ENCODE data around the gene CD36. TPM values are rescaled to one million over a fixed set of nuclear protein-coding genes. Genes with fewer than 3 reads are reported as not detected.

CD36 gene
- polyA plus RNA-seq, 1 experiment: 0.51 TPM

DNA sequence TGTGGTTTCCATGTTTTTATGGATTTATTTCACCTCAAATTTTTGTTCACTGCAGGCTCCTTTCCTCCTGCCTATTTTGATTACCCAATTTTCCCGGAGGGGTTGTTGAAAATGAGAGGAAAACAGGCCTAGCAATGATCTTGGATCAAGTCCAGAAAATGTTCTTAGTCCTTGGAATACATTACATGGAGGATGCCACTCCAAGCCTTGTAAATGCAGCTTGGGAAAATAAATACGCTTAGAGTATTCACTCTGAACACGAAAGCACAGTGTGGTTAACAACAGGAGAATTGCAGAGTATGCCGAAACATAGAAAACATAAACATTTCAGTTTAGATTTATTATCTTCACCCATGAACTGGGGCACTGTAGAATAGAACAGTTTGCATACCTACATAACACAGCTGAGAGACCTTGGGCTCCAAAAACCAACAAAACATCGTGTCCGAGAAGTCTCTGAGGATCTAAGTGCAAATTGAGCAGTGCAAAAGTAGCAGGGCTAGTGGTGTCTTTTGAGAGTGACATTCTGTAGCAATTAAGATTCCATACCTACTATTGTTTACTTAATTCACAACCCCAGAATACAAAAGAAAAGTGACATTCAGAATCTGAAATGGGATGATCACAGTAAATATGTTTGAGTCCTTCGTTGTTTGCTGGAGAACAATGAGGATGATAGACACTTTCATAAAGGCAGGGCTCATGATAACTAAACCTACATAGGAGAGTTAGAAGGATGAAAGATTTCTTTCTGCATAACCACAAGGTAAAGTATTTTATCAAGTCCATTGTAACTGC lies 7.6 kb upstream of the CD36 start:
- TF ChIP-seq, protein P1, sequence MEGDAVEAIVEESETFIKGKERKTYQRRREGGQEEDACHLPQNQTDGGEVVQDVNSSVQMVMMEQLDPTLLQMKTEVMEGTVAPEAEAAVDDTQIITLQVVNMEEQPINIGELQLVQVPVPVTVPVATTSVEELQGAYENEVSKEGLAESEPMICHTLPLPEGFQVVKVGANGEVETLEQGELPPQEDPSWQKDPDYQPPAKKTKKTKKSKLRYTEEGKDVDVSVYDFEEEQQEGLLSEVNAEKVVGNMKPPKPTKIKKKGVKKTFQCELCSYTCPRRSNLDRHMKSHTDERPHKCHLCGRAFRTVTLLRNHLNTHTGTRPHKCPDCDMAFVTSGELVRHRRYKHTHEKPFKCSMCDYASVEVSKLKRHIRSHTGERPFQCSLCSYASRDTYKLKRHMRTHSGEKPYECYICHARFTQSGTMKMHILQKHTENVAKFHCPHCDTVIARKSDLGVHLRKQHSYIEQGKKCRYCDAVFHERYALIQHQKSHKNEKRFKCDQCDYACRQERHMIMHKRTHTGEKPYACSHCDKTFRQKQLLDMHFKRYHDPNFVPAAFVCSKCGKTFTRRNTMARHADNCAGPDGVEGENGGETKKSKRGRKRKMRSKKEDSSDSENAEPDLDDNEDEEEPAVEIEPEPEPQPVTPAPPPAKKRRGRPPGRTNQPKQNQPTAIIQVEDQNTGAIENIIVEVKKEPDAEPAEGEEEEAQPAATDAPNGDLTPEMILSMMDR (IDR thresholded peaks at IDR 0.05; ENCODE audit: low read depth, low read length): no peak
- no peaks in the 10 kb centered on the region for H3K27me3 ChIP-seq (ENCODE audit: control insufficient read depth, insufficient read depth, low read length)
- no peak for DNase-seq (ENCODE audit: low read depth, low spot score)
- no peak overlapping the region for H3K27ac ChIP-seq (ENCODE audit: low read depth, low read length)
- H3K9me3 ChIP-seq (ENCODE audit: control insufficient read depth, insufficient read depth, low read length): no peaks in the 10 kb centered on the region
- ChIA-PET CTCF (no interaction called here), POLR2A (interaction anchor here (0.5 kb wide), 1 partner anchor 20 kb away, joined by 3 read pairs; no protein-coding TSS in a partner anchor)
- H3K4me3 ChIP-seq (ENCODE audit: low read depth, low read length): no peak overlapping the region

DNA sequence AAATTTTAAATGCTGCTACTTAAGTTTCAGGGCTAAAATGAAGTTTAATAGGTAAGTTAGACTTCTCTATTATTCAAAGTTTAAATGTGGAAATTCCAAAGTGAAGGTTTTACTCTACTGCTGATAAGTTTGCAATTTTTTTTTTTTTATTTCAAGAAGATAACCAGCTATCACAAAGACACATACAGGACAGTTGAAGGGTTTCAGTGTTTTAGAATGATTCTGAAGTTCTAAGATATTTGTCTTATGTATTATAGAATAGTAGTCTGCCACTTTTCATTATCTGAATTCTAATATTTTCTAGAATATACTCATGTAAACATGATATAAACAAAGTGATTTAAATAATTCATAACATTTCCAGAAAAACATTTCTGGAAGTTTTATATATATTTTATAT lies 7.0 kb upstream of the CD36 start:
- H3K27ac ChIP-seq (ENCODE audit: low read depth, low read length): no peak overlapping the region
- no peak for DNase-seq (ENCODE audit: low read depth, low spot score)
- H3K27me3 ChIP-seq (ENCODE audit: control insufficient read depth, insufficient read depth, low read length): no peaks in the 10 kb centered on the region
- no peak overlapping the region for H3K4me3 ChIP-seq (ENCODE audit: low read depth, low read length)
- H3K9me3 ChIP-seq (ENCODE audit: control insufficient read depth, insufficient read depth, low read length): no peaks in the 10 kb centered on the region
- TF ChIP-seq, protein P1 (IDR thresholded peaks at IDR 0.05; ENCODE audit: low read depth, low read length): no peak
- ChIA-PET POLR2A (interaction anchor here (0.5 kb wide), 1 partner anchor 20 kb away, joined by 3 read pairs; no protein-coding TSS in a partner anchor), CTCF (interaction anchor here (0.6 kb wide), 1 partner anchor 496 kb away, joined by 3 read pairs; no protein-coding TSS in a partner anchor)

DNA sequence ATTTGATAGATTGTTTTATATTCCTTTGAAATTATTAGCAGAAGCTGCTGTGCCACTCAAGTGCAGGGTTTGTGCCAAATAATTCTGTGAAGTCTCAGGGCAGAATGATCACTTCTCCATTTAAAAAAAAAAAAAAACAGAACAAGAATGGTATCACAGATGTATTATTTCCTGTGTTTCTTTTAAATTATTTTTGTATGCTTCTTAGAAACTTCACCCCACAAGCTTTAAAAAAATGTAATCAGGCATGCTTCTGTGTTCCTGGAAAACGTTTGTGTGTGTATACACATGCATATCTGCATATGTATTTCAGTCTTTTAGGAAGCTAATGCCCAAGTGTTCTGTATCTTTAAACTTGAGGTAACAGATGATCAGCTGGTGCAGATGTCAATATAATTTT lies 6.3 kb upstream of the CD36 start:
- Histone ChIP-seq H3K4me3 (ENCODE audit: low read depth, low read length) (no peak overlapping the region), H3K27ac (ENCODE audit: low read depth, low read length) (no peak overlapping the region), H3K9me3 (ENCODE audit: control insufficient read depth, insufficient read depth, low read length) (no peaks in the 10 kb centered on the region), H3K27me3 (ENCODE audit: control insufficient read depth, insufficient read depth, low read length) (no peaks in the 10 kb centered on the region)
- POLR2A ChIA-PET: interaction anchor here (0.7 kb wide), 1 partner anchor 13 kb away, joined by 4 read pairs; no protein-coding TSS in a partner anchor
- CTCF ChIA-PET: interaction anchor here (0.6 kb wide), 1 partner anchor 497 kb away, joined by 3 read pairs; no protein-coding TSS in a partner anchor
- DNase-seq (ENCODE audit: low read depth, low spot score): no peak
- TF ChIP-seq, protein P1 (IDR thresholded peaks at IDR 0.05; ENCODE audit: low read depth, low read length): no peak

DNA sequence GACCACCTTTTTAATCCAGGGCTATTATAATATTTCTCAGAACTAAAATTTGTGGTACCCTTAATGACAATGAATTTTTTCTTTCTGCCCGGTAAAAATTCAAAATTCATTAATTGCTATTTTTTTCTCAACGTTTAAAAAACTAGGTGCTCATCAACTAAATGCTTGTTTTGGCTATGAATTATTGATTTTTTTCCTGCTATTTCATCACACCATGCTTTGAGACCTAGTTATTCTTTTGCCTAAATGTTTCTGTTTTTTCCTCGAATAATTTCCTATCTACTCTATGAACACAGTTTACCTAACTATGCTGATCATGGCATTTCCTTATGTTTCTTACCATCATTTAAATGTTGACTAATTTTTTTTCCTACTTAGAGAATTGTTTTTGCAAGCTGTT lies 5.6 kb upstream of the CD36 start:
- no peak overlapping the region for H3K4me3 ChIP-seq (ENCODE audit: low read depth, low read length)
- TF ChIP-seq, protein P1 (IDR thresholded peaks at IDR 0.05; ENCODE audit: low read depth, low read length): no peak
- H3K27ac ChIP-seq (ENCODE audit: low read depth, low read length): no peak overlapping the region
- ChIA-PET POLR2A (no interaction called here), CTCF (no interaction called here)
- no peaks in the 10 kb centered on the region for H3K27me3 ChIP-seq (ENCODE audit: control insufficient read depth, insufficient read depth, low read length)
- H3K9me3 ChIP-seq (ENCODE audit: control insufficient read depth, insufficient read depth, low read length): no peaks in the 10 kb centered on the region
- DNase-seq (ENCODE audit: low read depth, low spot score): no peak

DNA sequence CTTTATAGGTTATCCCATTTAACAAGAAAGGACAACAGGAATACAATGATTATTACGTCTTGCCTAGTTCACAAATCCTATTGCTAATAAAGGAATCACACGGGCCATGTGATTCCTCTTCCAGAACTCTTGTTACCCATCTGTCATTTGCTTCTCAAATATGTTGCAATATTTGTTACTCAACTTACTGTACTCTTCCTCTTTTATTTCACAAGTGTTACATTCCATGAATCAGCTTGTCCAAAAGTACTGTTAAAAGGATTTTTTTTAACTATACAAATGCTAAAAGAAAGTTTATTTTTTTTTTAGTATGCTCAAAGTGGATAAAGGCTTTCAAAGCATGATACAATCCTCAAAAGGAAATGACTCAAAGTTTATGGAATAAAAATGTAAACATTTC lies 3.9 kb upstream of the CD36 start:
- Histone ChIP-seq H3K4me3 (ENCODE audit: low read depth, low read length) (no peak overlapping the region), H3K9me3 (ENCODE audit: control insufficient read depth, insufficient read depth, low read length) (no peaks in the 10 kb centered on the region), H3K27ac (ENCODE audit: low read depth, low read length) (no peak overlapping the region), H3K27me3 (ENCODE audit: control insufficient read depth, insufficient read depth, low read length) (no peaks in the 10 kb centered on the region)
- POLR2A ChIA-PET: no interaction called here
- DNase-seq (ENCODE audit: low read depth, low spot score): peak; percentile 64
- CTCF ChIA-PET: interaction anchor here (0.9 kb wide), 1 partner anchor 24 kb away, joined by 3 read pairs; no protein-coding TSS in a partner anchor
- TF ChIP-seq, protein P1 (IDR thresholded peaks at IDR 0.05; ENCODE audit: low read depth, low read length): no peak
